SK-N-SH (cell line): ENCODE measurements around the gene ZNF486. TPM values are rescaled to one million over a fixed set of nuclear protein-coding genes. Genes with fewer than 3 reads are reported as not detected.

Source experiments
- CTCF ChIA-PET: fragments of 300-600, 350-600 bp; formaldehyde crosslinking; extraction: SDS; loops from one replicate; lab custom pipeline; 2021; lab: Yijun Ruan, JAX
- POLR2A ChIA-PET: fragments of 350-600 bp; sonication (Branson Sonifier 250); formaldehyde crosslinking; extraction: SDS; loops from one replicate; lab custom pipeline; 2020; ENCODE audit warnings: antibody characterized with exemption, inconsistent platforms; lab: Yijun Ruan, JAX
- DNase-seq: peaks from one replicate; pipeline ENCODE4 v3.0.0; 2012
- H2AFZ ChIP-seq: fragments of 200-600 bp; sonication (generic); 2 replicates; pipeline ENCODE4 v1.8.1; 2016; ENCODE audit warnings: antibody characterized with exemption, mild to moderate bottlenecking, low read depth
- H3F3A ChIP-seq: fragments of 200-600 bp; sonication (generic); replicated peaks from 2 replicates; pipeline ENCODE3; 2016; ENCODE audit warnings: antibody characterized with exemption, mild to moderate bottlenecking; ENCODE audit not compliant: insufficient read depth
- H3K27ac ChIP-seq, 2 experiments: fragments of 200-500 bp in 1 of 2; fragments of 200-600 bp in 1 of 2; sonication (Bioruptor generic) in 1 of 2; sonication (generic), shearing (Covaris generic) in 1 of 2; 2 replicates each; pipeline versions ENCODE4 v1.5.1 to v1.6.1; 2014 to 2016; ENCODE audit warnings: low read depth in 2 of 2, inconsistent platforms in 1 of 2, low read length in 1 of 2, mild to moderate bottlenecking in 1 of 2, mixed read lengths in 1 of 2
- H3K27me3 ChIP-seq: fragments of 200-600 bp; sonication (generic), shearing (Covaris generic); 2 replicates; pipeline ENCODE4 v1.6.1; 2016; ENCODE audit warnings: mixed run types; ENCODE audit not compliant: insufficient read depth
- H3K36me3 ChIP-seq, 2 experiments: fragments of 200-500 bp in 1 of 2; fragments of 200-600 bp in 1 of 2; sonication (Bioruptor generic) in 1 of 2; sonication (generic) in 1 of 2; replicated peaks in 1 of 2; 2 replicates each; pipeline versions ENCODE3 to v1.5.1; 2014 to 2016; ENCODE audit warnings: low read length in 1 of 2, mild to moderate bottlenecking in 1 of 2; ENCODE audit not compliant: insufficient read depth in 2 of 2, control insufficient read depth in 1 of 2
- H3K4me1 ChIP-seq, 2 experiments: fragments of 200-500 bp in 1 of 2; fragments of 200-600 bp in 1 of 2; sonication (Bioruptor generic) in 1 of 2; sonication (generic), shearing (Covaris generic) in 1 of 2; 2 replicates each; pipeline versions ENCODE4 v1.5.1 to v1.6.1; 2014 to 2016; ENCODE audit warnings: low read depth in 1 of 2, low read length in 1 of 2, mixed run types in 1 of 2; ENCODE audit not compliant: insufficient read depth in 2 of 2, control insufficient read depth in 1 of 2
- H3K4me2 ChIP-seq: fragments of 200-600 bp; sonication (generic), shearing (Covaris generic); 2 replicates; pipeline ENCODE4 v1.6.1; 2017; ENCODE audit warnings: mixed run types
- H3K4me3 ChIP-seq, 2 experiments: fragments of 200-500 bp in 1 of 2; fragments of 200-600 bp in 1 of 2; sonication (Bioruptor generic) in 1 of 2; sonication (generic), shearing (Covaris generic) in 1 of 2; 2 replicates each; pipeline versions ENCODE4 v1.5.1 to v1.8.1; 2014 to 2016; ENCODE audit warnings: low read depth in 2 of 2, inconsistent platforms in 1 of 2, low read length in 1 of 2, mild to moderate bottlenecking in 1 of 2, mixed read lengths in 1 of 2, moderate library complexity in 1 of 2
- H3K79me2 ChIP-seq: fragments of 200-600 bp; sonication (generic); 2 replicates; pipeline ENCODE4 v1.8.1; 2017; ENCODE audit warnings: mild to moderate bottlenecking; ENCODE audit not compliant: insufficient read depth
- H3K9ac ChIP-seq: fragments of 200-600 bp; sonication (generic); 2 replicates; pipeline ENCODE4 v1.6.1; 2017; ENCODE audit warnings: mixed run types
- H3K9me2 ChIP-seq: fragments of 200-600 bp; sonication (generic); 2 replicates; pipeline ENCODE4 v1.6.1; 2017; ENCODE audit warnings: mixed run types
- H3K9me3 ChIP-seq: fragments of 200-600 bp; sonication (generic); 2 replicates; pipeline ENCODE4 v1.6.1; 2017; ENCODE audit warnings: mixed run types, mild to moderate bottlenecking, moderate library complexity
- H4K20me1 ChIP-seq: fragments of 200-600 bp; sonication (generic); 2 replicates; pipeline ENCODE4 v1.6.1; 2017; ENCODE audit warnings: mild to moderate bottlenecking, mixed run types; ENCODE audit not compliant: insufficient read depth
- CHD2 ChIP-seq: fragments of 150-350 bp; IDR thresholded peaks from 2 replicates; pipeline ENCODE4 v1.6.1; 2018; ENCODE audit warnings: low read length; ENCODE audit not compliant: partially characterized antibody
- ELF1 ChIP-seq: IDR thresholded peaks from 2 replicates; pipeline ENCODE4 v1.4.0; 2012
- FOSL2 ChIP-seq: IDR thresholded peaks from 2 replicates; pipeline ENCODE4 v1.4.0; 2012; ENCODE audit warnings: low read depth, mild to moderate bottlenecking, moderate library complexity, borderline replicate concordance
- FOXJ3 ChIP-seq: sonication (generic); formaldehyde crosslinking; IDR thresholded peaks from 2 replicates; pipeline ENCODE4 v1.5.1; 2020; ENCODE audit warnings: mild to moderate bottlenecking, missing genetic modification reagents
- GATA2 ChIP-seq: sonication (generic); formaldehyde crosslinking; IDR thresholded peaks from 2 replicates; pipeline ENCODE4 v1.5.0; 2020; ENCODE audit warnings: mild to moderate bottlenecking, missing genetic modification reagents
- MAX ChIP-seq: IDR thresholded peaks from 2 replicates; pipeline ENCODE4 v1.4.0; 2012; ENCODE audit warnings: low read depth
- NFIC ChIP-seq: IDR thresholded peaks from 2 replicates; pipeline ENCODE4 v1.4.0; 2012; ENCODE audit warnings: borderline replicate concordance
- POLR2AphosphoS5 ChIP-seq: IDR thresholded peaks from 2 replicates; pipeline ENCODE4 v1.6.1; 2012; ENCODE audit warnings: low read depth, low read length
- RXRA ChIP-seq: IDR thresholded peaks from 2 replicates; pipeline ENCODE4 v1.4.0; 2012; ENCODE audit warnings: low read depth, mild to moderate bottlenecking, borderline replicate concordance
- SIN3A ChIP-seq: IDR thresholded peaks from 2 replicates; pipeline ENCODE4 v1.6.1; 2012; ENCODE audit warnings: low read depth, mild to moderate bottlenecking, low read length, moderate library complexity, borderline replicate concordance
- TAF1 ChIP-seq: IDR thresholded peaks from 2 replicates; pipeline ENCODE4 v1.6.1; 2012; ENCODE audit warnings: low read depth, mild to moderate bottlenecking, low read length, moderate library complexity, borderline replicate concordance
- TCF12 ChIP-seq: IDR thresholded peaks from 2 replicates; pipeline ENCODE4 v1.4.0; 2012
- ZBTB33 ChIP-seq: IDR thresholded peaks from 2 replicates; pipeline ENCODE4 v1.4.0; 2012; ENCODE audit warnings: low read depth, borderline replicate concordance
- WGBS: methylation state at CpG from one replicate; pipeline ENCODE4 v1.1.6; 2017; ENCODE audit warnings: low lambda C conversion rate; 5-methylcytosine and 5-hydroxymethylcytosine counted together
- polyA plus RNA-seq, 3 experiments: library from polyadenylated mRNA; depleted of rRNA; stranded (reverse); fragments of >200 nt; gene quantifications; 2 replicates each; pipeline ENCODE4 v1.2.3, GENCODE V29; 2012

Gene ZNF486
- polyA plus RNA-seq, 1 of the 3 experiments (the other 2 are of a cell fraction) = 2.0 TPM

GRCh38 chr19:20162821-20163220 is 4.2 kb upstream of the ZNF486 start (continued):
- no peak for TF ChIP-seq CHD2
- TF ChIP-seq FOSL2 = no peak
- no peak for TF ChIP-seq MAX
- TF ChIP-seq SIN3A = no peak
- TF ChIP-seq RXRA = no peak
- no peak for TF ChIP-seq TAF1

- Histone ChIP-seq H3K27me3 (no peaks in the 10 kb centered on the region), H3K9ac (no peak overlapping the region), H3K4me1 (no peaks in the 10 kb centered on the region; a peak in 1 of 4 replicates), H3K4me3 (no peak overlapping the region), H3K4me2 (no peak overlapping the region), H3K79me2 (peaks cover 21% of the 10 kb centered on the region), H2AFZ (no peak overlapping the region), H3K36me3 (peaks cover 0 to 13% of the 10 kb centered on the region in 2 experiments), H4K20me1 (no peaks in the 10 kb centered on the region), H3K9me2 (no peaks in the 10 kb centered on the region), H3F3A (peaks cover 6% of the 10 kb centered on the region), H3K27ac (no peak overlapping the region), H3K9me3 (no peaks in the 10 kb centered on the region; the same call in 1 of the 2 replicates)
- DNase-seq = no peak
- WGBS = 37% methylated on average over 1 of the region's 1 CpG
- no peak for TF ChIP-seq TAF1
- POLR2A ChIA-PET = no interaction called here
- CTCF ChIA-PET = no interaction called here
Observed at GRCh38 chr19:20164456-20164855, 2.6 kb upstream of the ZNF486 start.

GRCh38 chr19:20165971-20166592 is 932 bp upstream of the ZNF486 start:
- no peak overlapping the region for H3K4me2 ChIP-seq
- no peaks in the 10 kb centered on the region; a peak in 1 of 4 replicates for H3K4me1 ChIP-seq
- H3K4me3 ChIP-seq = no peak overlapping the region
- peaks cover 6% of the 10 kb centered on the region for H3F3A ChIP-seq
- WGBS = 86% methylated on average over 7 of the region's 7 CpGs
- no peaks in the 10 kb centered on the region for H3K27me3 ChIP-seq
- no peaks in the 10 kb centered on the region for H4K20me1 ChIP-seq
- no peaks in the 10 kb centered on the region for H3K9me2 ChIP-seq
- DNase-seq = no peak
- no peaks in the 10 kb centered on the region; the same call in 1 of the 2 replicates for H3K9me3 ChIP-seq
- H3K79me2 ChIP-seq = peaks cover 37% of the 10 kb centered on the region
- ChIA-PET POLR2A (interaction anchor here (0.7 to 1.8 kb wide), 4 partner anchors 88 to 495 kb away, joined by 3 to 6 read pairs (median 5); partner anchors contain the start of genes ZNF253, ZNF626 and ZNF90), CTCF (no interaction called here)
- TF ChIP-seq POLR2AphosphoS5 (no peak), FOXJ3 (CRISPR knock-in tag) (no peak), NFIC (no peak), TCF12 (no peak), GATA2 (CRISPR knock-in tag) (no peak), ELF1 (no peak), ZBTB33 (no peak)
- no peak overlapping the region for H3K9ac ChIP-seq
- H3K27ac ChIP-seq = no peak overlapping the region
- no peak overlapping the region for H2AFZ ChIP-seq
- peaks cover 0 to 19% of the 10 kb centered on the region in 2 experiments for H3K36me3 ChIP-seq
